GM21737 (cell line): ENCODE data around the gene CRKL.

Source experiments
- ATAC-seq: cut with Tn5 transposase; IDR thresholded peaks from one replicate; pipeline ENCODE4 v1.9.1; 2021; ENCODE audit warnings: mild to moderate bottlenecking, moderate library complexity; ENCODE audit not compliant: unreplicated experiment

Gene CRKL

GRCh38 chr22:20949698-20950183, 32.5 kb downstream of the CRKL start:
- no peak for ATAC-seq

GRCh38 chr22:20951151-20951931, 34.1 kb downstream of the CRKL start:
- ATAC-seq: no peak

- ATAC-seq: no peak
Measured at GRCh38 chr22:20951932-20952380, 34.7 kb downstream of the CRKL start.

DNA sequence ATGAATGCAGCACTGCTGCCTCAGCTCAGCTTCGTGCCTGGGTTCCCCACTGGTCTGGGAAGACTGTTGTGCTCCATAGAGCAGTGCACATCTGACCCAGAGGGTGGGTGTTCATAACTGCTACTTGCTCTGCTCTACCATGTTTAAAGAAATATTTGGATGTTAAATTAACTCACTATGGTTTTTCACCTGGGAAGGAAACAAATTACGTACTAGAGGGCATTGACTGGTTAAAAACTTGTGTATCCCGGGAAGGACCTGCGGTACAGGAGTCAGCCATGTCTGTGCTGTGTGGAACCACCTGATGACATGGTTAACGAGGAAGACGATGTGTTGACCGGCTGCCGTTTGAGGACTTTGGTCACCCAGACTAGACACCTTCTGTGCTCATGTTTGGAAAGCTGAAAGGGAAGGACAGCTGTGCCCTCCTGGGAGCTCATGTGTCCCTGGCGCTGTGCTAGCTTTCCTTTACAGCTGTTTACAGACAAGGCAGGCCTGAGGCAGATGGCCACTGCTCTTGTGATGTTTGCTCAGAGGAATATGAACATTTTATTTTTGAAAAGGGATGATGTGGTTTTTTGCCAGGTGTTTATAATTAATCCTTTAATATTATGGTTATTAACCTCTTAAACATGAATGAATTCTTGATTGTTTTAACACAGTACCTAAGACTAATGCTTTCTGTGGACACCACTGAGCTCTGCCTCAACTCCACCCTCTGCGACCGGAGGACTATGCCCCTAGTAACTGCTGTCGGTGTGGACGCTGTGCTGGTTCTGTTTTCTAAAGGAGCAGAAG, 35.5 kb downstream of the CRKL start:
- ATAC-seq: no peak

GRCh38 chr22:20953342-20953608, 36.1 kb downstream of the CRKL start:
- no peak for ATAC-seq

DNA sequence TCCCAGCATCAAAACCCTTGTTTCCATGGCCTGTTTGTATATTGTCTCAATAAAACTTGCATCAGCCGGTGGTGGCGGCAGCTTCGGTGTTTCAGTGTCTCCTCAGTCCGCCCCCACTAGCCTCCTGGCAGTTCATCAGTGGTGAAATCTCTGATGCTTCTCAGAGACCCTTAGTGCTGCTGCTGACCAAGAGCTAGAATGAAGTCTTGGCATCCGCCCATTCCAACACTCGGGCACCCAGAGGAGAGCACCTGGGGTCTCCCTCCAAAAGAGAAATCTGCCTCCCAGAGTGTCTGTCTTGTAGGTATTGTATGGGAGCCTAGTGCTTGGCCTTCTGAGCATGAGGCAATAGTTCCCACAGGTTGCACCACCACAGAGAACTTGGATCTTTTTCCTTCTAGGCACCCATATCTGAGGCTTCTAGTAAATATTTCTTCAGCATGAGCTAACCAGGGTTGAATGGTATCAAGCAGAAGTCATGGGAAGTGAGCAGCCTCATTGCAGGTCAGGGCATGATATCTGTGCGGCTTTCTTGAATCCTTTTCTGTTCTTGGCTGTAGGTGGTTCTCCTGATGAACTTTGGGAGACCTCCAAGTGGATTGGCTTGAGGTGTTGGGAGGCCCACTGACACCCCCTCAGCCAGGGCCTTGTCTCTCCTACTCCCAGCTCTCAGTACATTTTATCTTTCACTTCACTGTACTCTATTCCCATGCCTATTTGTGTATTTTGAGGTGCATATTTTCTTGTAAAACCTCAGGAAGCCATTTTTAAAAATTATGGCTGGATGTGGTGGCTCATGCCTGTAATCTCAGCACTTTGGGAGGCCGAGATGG, 36.7 kb downstream of the CRKL start:
- ATAC-seq: no peak

DNA sequence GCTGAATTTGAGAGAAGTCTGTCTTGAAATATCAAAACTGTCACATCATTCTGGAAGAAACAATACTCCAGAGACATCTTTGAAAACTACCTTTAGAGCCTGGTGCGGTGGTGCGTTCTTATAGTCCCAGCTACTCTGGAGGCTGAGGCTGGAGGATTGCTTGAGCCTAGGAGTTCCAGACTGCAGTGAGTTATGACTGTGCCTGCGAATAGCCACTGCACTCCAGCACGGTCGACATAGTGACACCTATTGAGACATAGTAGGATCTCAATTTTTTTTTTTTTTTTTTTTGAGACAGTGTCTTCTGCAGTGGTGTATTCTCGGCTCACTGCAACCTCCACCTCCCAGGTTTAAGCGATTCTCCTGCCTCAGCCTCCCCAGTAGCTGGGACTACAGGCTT, 38.3 kb downstream of the CRKL start:
- ATAC-seq: no peak

DNA sequence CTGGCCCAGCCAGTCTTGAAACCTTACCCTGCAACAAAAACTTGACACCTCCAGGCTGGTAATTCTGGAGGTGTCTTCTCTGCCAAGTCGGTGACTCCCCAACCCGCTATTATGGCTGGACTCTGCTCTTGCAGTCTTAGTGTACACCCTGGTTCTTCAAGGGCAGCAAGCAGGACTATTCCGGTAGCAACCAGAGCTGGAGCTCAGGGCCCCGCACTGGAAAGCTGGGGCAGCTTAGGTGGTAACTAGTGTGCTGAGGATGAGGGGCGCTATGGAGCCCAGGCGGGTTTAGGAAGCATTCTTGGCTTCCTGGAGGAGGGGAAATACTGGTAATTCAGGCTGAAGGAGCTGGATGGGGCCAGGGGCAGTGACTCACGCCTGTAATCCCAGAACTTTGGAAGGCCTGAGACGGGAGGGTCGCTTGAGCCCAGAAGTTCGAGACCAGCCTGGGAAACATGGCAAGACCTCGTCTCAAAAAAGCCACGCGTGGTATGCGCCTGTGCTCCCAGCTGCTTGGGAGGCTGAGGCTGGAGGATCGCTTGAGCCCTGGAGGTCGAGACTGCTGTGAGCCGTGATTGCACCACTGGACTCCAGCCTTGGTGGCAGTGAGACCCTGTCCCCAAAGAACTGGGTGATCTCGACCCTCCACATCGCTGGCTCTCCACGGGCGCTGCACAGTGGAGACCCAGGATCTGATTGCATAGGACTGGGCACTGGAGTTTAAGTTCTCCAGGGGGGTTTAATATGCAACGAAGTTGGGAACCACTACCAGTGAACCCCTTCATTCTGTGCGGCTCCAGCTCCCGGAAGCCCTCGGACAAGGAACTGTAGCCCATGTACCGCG, 39.3 kb downstream of the CRKL start:
- no peak for ATAC-seq

DNA sequence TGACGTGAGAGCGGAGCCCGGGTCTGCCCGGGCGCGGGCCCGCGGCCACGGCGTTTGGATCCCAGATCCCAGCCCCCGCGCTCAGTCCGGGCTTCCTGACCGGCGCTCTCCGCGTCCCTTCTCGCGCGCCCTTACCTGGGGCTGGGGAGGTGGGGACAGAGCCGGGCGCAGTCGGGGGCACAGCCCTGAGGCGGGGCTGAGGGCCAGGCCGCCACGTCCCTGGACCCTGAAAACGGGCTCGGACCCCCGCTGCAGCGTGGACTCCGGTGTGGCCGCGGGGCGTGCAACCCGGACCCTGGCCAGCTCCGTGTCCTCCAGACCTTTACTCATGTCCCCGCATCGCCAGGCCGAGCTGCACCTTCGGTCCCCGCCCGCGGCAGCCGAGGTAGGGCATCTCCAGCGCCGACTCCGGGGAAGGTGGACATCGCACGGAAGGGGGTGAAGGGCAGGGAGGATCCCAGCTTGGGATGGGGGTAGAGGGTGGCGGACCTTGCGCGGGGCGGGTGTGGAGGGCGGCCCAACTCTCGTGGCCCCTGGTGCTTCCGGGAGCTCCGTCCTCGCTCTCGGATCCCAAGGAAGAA, 40.0 kb downstream of the CRKL start:
- ATAC-seq: no peak

DNA sequence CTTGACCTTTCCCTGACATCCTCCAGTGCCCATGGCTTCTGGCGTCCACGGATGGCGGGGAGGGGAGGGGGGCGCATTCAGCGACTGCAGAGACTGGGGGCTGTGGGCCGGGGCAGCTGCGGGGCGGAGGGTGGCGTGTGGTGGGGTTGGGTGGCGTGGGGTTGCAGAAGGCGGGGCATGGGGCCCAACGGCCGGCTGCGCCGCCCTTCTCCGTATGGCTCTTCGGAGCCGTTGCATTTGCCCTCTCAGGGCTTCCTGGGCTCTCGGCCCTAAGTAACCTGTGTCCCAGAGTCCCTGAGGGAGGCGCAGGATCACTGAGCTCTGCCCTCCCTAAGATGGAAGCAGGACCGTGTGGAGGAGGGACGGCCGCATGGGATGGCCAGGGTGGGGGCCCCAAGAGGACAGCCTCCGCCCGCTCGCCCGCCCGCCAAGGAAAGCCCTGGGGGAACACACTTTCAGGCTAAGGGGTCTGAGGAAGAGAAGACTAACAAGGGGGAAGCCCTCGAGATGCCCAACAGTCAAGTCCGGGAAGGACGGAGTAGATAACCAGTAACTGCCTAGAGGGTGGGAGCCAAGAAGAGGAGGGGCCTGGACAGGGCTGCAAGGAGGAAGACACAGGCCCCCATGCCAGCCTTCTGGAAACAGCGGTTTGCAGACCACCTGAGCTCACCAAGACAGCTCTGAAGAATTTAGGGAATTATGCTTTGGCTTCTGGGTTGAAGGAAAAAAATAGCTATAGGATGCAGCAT, 40.6 kb downstream of the CRKL start:
- no peak for ATAC-seq

- no peak for ATAC-seq
Measured at GRCh38 chr22:20959578-20960461, 42.6 kb downstream of the CRKL start.

DNA sequence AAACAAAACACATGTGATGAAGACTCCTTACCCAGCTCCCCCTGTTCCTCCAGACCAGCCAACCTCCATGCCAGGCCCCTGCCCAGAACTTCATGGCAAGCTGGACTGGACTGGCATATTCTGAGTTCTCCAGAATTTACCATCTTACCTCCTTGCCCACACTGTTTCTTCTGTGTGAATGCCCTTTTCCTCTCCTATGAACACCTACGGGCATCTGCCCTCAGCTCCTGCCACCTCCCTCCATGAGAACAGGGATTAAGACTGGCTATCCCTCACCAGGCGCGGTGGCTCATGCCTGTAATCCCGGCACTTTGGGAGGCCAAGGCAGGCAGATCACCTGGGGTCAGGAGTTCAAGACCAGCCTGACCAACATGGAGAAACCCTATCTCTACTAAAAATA, 43.4 kb downstream of the CRKL start:
- no peak for ATAC-seq

- ATAC-seq: no peak
Measured at GRCh38 chr22:20962491-20962945, 45.3 kb downstream of the CRKL start.

DNA sequence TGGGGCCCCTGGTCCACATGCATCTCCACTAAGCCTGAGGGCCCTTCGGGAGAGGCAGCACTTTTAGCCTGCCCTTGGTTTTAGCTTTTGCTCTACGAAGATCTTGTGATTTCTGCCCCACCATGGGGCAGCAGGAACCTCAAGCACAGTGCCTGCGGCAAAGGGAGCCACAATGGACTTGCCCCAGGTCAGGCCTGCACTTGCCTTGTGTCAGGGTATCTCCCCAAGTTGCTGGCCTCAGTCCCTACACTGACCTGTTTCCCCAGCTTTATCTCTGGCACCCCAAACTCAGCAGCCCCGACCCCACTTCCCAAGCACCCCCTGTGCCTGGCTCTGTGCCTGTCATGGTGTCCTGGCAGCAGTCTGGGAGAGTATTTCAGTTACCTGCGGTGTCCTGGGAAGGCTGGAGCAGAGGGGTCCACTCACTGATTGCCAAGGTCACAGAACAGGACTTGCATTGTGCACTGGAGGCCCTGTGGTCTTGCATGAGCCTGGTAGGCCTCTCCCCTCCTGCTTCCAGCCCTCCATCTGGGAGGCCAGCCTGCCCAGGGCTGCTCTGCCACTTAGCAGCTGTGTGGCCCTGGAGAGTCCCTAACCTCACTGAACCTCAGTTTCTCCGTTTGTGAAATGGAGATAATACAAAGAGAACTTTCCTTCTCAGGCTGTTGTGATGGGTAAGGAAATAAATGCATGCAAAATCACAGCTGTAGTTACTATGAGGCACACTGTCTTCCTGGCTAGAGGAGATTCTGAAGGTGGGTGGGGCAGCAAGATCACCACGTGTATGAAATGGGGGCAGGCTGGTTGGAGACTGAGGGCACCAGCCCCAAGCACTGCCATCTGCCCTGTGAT, 46.2 kb downstream of the CRKL start:
- no peak for ATAC-seq

- no peak for ATAC-seq
Measured at GRCh38 chr22:20964090-20964798, 47.0 kb downstream of the CRKL start.

DNA sequence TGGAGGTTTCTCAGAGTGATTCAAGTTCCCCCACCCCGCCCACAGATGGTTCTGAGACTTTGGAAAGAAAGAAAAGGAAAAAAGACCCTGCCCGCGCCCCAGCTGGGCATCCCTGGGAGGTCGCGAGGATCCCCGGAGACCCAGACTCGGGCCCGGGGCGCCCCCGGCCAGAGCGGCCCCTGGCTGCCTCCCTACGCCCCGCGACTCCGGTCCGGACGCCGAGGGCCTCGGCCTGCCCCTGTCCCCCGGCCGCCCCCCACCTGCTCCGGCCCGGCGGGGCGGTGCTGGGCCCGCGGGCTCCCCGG, 47.5 kb downstream of the CRKL start:
- no peak for ATAC-seq
